Measurements from ENCODE around the gene DNAJC30.
"Not testable (repeated sequence)": the region's sequence is repeated elsewhere in the genome, so short reads cannot be mapped to it uniquely, and the experiment has no call there.

Gene DNAJC30

DNA sequence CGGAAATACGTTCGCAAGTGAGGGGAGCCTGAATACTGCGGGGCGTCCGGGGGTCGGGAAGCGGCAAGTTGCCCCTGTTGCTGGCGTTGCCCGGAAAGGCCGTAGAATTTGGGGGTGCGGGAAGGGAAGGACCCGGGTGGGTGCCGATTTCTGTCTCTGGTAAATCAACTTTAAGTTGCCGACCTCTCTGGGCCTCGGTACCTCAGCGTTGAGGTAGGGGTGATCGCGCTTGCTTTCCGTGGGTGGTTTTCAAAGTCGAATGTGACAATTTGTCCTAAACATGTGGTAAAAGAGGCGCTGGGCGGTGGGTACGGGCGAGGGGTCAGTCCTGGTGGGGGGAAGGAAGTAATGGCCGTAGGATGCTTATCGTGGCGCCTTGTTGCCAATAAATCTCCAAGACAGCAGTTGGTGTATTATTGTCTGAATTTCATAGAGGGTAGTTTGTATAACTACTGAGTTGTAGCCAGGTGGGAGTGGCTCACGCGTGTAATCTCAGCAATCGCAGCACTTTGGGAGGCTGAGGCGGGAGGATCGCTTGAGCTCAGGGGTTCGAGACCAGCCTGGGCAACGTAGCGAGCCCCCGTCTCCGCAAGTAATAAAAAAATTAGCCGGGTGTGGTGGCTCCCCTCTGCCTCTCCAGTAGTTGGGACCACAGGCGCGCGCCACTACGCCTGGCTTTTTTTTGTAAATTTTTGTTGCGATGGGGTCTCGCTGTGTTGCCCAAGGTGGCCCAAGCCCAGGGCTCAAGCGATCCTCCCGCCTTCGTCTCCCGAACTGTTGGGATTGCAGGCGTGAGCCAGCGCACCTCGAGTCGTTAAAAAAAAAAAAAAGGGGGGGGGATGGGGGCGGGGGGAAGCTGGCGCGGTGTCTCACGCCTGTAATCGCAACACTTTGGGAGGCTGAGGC, 788 bp upstream of the DNAJC30 start:
- DNase-seq (ENCODE audit: low read depth in 2 of 2): no peak

DNA sequence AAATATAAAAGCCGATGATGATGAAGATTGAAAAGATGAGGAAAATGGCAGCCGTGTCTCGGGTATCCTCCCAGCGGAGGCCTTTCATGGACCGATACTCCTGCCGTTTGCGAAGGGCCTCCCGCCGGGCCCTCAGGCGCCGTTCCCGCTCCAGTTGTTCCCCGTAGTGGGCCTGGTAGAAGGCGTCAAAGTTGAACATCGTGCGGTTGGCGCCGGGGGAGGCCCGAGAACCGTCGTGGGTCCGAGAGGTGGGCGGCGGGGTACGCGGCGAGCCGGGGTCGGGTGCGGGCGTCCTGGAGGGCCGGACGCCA, 553 bp downstream of the DNAJC30 start:
- DNase-seq (ENCODE audit: low read depth in 2 of 2): no peak

DNA sequence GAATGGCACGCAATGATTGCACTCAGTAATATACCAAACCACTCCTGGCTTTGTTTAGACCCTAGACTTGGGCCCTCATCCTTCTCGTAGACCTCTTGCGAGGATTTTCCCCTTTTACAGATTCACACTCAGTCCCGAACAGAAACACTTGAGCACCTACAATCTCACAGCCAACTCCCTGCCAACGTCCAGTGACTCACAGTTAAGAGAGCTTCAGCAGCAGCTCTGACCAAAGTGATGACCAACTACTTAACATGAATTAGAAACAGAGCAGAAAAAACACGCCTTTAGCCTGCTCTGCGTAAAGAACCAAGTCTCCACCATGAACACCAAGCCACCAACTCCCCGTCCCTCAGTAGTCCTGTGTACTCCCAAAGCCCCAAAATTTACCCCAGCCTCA, 2.2 kb downstream of the DNAJC30 start:
- no peak for DNase-seq (ENCODE audit: low read depth in 2 of 2)

DNA sequence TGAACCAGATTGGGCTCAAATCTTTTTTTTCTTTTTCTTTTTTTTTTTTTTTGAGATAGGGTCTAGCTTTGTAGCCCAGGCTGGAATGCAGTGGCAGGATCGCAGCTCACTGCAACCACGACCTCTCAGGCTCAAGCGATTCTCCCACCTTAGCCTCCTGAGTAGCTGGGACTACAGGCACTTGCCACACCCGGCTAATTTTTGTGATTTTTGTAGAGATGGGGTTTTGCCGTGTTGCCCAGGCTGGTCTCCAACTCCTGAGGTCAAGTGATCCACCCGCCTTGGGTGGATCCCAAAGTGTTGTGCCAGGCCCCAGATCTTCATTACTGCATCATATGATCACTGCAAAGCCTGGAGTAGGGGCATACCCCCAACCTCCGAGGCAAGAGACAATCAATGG, 2.8 kb downstream of the DNAJC30 start:
- DNase-seq (ENCODE audit: low read depth in 2 of 2): no peak

DNA sequence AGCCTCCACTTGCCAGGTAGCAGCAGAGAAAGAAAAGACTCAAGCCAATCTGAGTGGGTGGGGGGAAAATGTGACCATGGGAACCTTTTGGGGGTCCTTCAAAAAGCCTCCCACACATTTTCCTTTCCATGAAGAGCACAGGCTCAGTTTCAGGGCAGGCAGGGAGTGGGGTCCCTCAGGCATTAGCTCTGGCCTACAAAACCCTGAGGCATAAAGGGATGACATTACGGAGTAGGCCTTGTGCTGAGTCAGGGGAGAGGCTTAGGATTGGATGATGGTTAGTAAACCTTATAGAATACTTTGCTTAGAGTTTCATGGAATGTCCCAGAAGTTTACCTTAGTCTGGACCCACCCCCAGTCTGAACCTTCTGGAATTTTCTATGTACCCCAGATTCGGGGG, 3.5 kb downstream of the DNAJC30 start:
- DNase-seq (ENCODE audit: low read depth in 2 of 2): no peak

DNA sequence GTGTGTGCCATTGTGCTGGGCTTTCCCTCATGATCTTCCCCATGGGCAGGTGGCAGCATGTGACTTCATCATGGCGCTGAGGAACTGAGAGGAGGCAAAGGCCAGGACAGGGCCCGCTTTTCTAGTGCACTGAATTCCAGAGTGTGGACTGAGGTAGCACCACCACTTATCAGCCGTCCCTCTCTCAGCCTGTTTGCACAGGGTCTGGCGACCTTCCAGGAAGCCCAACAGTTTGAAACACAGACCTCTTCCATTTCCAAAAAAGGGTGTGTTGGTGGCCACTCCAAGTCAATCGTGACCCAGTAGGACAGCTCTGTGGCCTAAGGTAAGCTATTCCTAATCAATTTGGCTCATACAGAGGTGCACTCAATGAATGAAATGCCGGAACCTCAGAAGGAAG, 4.4 kb downstream of the DNAJC30 start:
- DNase-seq (ENCODE audit: low read depth in 2 of 2): no peak

DNA sequence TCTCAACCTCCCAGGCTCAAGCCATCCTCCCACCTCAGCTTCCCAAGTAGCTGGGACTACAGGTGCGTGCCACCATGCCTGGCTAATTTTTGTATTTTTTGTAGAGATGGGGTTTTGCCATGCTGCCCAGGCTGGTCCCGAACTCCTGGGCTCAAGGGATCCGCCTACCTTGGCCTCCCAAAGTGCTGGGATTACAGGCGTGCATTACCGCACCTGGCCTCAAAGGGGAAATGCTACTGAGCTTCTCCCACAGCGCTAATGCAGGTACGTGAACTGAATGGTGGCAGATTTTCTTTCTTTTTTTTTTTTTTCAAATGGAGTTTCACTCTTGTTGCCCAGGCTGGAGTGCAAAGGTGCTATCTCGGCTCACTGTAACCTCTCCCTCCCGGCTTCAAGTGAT, 7.2 kb downstream of the DNAJC30 start:
- DNase-seq (ENCODE audit: low read depth in 2 of 2): not testable (repeated sequence)

DNA sequence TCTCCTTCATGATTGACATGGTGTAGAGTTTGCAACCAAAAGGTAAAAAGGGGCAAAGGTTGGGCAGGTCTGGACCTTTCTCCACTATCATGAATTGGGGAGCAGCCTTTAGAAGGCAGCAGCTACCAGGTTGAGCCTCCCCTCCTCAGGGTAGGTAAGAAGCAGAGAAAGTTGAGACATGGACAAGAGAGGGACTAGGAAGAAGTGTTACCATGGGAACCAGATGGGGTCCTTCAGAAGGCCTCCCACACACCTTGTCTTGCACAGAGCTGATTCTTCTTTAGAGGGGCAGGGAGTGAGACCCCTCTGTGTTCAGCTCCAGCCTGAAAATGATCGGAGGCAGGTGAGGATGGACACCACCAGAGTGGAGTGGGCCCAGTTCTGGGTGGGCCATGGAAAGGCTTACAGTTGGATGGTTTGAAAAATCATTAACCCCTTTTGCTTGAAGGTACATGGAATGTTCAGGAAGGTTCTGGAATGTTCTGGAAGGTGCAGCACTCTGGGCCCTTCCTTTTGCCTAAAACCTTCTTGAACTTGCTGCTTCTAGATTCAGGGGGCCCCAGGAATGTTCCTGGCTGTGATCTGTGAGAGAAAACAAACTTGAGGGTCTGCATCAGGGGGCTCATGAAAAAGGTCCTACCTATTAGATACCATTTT, 8.7 kb downstream of the DNAJC30 start:
- no peak for DNase-seq (ENCODE audit: low read depth in 2 of 2)

DNA sequence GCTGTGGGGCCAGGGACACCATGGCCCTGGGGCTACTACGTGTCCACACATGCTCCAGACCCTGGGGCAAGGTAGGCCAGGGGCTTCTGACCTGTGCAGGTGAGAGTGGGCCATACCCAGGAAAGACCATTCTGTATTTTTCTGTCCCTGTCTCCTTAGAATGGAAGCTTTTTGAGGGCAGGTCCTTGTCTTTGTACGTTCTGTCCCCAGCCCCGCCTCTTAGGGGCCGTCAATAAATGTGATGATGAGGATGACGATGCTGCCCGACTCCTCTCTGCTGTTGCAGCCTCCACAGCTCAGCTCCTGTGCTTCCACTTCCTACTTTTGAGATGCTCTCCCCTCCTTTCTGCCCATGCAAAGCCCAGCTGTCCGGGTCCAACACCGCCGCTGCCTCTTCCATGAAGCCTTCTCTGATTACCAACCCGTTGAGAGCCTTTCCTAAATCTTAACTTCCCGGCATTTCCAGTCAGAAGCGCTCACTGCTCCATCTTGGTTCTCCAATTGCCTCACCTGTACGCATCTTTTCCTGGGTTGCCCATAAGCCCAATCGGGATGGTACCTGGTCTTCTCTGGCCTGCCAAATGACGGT, 11.3 kb downstream of the DNAJC30 start:
- no peak for DNase-seq (ENCODE audit: low read depth in 2 of 2)

DNA sequence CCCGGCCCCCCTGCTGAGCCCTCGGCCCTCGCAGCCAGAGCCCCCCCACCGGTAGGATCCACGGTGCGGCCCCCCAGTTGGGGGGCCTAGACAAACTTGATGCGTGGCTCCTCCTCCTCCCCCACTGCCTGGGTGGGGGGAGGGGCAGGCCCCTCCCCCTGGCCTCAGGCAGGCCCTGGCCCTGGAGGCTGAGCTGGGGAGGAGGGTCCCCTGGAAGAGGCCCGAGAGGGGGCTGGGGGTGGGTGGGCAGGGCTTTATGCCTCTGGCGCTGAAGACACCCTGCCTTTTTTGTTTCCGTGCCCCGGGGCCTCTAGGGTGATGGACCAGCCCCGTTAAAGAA, 12.0 kb downstream of the DNAJC30 start:
- DNase-seq (ENCODE audit: low read depth in 2 of 2): no peak

DNA sequence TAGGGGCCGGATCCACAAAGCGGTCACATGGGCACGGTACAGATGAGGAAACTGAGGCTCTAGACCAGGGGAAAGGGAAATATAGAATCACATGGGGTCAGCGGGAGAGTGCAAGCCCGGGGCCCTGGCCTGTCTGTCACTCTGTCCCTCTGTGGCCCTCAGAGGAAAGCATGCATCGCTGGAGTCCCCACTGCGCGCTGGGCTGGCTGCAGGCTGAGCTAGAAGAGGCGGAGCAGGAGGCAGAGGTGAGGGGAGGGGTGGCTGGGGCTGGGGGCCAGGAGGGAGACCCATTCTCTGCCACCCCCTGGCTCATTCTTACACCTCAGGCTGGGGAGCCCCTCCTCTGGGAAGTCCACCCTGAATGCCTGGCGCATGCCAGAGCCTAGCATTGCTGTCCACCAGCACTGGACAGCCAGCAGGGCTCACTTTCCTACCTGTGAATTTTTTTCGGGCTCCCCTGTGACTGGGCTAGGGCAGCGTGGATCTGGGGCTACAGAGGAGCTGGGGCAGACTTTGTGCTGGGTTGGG, 13.3 kb downstream of the DNAJC30 start:
- DNase-seq (ENCODE audit: low read depth in 2 of 2): no peak

DNA sequence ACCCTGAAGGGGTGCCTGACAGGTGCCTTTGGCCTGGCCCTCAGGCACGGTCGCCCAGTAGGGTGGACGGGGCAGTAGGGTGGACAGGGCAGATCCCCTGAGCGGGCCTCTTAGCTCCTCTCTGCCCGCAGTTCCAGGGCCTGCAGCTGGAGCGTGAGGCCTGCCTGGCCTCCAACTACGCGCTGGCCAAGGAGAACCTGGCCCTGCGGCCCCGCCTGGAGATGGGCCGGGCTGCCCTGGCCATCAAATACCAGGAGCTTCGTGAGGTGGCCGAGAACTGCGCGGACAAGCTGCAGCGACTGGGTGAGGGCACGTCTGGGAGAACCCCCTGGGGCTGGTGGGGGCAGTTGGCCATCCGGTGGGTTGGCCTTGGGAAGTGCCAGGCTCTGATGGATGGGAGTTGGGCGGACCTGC, 14.0 kb downstream of the DNAJC30 start:
- DNase-seq (ENCODE audit: low read depth in 2 of 2): no peak

DNA sequence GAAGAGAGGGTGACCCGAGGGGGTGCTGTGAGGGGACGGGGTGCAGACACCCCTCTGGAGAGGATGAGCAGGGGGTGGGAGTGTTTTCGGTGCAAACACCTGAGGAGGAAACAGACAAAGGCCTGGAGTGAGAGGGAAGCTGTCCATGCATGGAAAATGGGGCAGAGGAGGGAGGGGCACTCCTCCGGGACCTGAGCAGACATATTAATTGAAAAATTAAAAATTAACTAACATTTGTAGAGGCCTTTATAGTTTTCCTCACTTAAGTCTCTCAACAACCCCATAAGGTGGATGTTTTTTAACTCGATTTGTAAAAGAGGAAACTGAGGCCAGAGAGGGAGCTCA, 14.4 kb downstream of the DNAJC30 start:
- no peak for DNase-seq (ENCODE audit: low read depth in 2 of 2)

DNA sequence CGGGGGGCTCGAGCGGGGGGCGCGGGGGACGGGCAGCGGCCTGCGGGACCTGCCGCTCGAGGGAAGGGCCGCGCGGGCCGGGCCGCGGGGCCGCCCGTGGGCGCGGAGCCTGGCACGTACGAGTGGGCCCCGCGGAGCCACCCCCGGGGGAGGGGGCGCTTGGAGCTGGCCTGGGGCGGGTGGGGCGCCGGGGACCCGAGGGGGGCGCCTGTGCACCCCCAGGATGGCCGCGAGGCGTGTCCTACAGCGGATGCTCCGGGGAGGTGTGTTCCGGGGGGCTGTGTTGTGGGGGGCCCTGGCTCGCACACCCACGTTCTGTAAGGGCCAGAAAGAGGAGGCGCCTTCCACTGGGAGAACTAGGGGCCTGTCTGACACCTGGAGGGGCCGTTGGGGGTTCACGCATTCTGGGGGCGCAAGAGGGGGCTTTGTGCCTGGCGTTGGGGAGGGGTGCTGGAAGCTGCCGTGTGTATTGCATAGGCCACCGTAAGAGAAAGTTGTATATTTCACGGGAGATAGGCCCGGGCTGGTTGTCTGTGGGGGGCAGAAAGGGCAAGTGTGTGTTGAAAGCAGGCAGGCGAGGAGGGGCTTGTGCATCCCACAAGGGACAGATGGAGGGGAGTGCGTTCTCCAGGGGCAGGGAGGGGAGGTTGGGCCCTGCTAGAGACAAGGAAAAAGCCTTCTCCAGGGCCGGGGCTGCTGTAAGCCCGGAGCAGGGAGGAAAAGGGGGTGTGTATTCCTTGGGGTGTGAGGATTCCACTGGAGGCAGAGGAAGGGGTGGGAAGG, 15.0 kb downstream of the DNAJC30 start:
- no peak for DNase-seq (ENCODE audit: low read depth in 2 of 2)

DNA sequence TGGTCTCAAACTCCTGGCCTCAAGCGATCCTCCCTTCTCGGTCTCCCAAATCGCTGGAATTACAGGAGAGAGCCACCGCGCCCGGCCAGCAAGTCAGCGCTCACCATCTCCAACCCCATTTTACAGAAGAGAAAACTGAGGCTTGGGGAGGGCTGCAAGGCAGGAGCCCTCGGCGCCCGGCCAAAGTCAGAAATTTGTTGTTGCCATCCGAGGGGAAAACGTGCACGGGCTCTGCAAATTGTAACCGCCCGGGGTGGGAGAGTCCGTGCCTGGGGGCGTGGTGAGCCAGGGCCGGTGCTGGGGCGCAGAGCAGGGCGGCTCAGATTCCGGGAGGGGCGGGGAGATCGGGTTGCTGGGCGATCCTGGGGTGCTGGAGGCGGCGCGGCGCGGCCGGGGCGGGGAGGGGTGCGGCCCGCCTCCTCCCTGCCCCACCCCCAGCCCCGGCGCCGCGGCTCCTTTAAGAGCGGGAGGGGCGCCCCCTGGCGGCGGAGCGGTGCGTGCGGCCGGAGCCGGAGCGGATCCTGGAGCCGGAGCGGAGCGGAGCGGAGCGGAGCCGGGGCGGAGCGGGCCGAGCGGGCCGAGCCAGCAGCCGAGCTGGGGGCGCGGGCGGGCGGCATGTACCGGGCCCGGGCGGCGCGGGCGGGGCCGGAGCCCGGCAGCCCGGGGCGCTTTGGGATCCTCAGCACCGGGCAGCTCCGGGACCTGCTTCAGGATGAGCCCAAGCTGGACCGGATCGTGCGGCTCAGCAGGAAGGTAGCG, 15.7 kb downstream of the DNAJC30 start, which contains the start of gene VPS37D:
Gene VPS37D (plus strand): TSS at position 488 of the 759 bp plus-strand sequence. CDS start 128 bp downstream, at position 616.
- peak; percentile 87 to 91 for DNase-seq (ENCODE audit: low read depth in 2 of 2)

DNA sequence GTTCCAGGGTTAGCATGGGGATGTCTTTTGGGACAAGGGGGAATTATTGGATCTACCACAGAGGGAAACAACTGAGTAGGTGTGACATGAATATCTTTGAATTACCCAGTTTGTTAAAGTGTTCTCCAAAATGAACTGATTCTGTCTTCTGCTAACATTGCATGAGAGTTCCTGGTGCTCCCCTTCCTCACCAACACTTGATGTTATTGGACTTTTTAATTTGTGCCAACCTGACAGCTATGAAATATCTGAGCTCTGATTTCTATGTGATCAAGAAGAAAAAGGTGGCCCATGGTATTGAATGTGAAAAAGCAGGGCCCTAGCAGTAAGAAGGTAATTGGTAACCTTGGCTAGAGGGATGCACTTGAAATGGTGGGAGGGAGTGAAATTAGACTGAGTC, 20.2 kb downstream of the DNAJC30 start:
- no peak for DNase-seq (ENCODE audit: low read depth in 2 of 2)

DNA sequence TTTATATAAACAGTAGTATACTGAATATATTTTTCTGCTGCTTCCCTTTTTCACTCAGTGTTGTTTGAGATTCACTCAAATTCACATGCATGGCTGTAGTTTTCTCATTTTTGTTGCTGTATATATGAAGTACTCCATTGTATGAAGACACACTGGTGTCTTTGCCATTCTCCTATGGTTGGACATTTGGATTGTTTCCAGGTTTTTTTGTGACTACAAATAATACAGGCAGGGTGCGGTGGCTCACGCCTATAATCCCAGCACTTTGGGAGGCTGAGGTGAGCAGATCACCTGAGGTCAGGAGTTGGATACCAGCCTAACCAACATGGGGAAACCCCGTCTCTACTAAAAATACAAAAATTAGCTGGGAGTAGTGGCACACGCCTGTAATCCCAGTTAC, 22.7 kb downstream of the DNAJC30 start:
- not testable (repeated sequence) for DNase-seq (ENCODE audit: low read depth in 2 of 2)

DNA sequence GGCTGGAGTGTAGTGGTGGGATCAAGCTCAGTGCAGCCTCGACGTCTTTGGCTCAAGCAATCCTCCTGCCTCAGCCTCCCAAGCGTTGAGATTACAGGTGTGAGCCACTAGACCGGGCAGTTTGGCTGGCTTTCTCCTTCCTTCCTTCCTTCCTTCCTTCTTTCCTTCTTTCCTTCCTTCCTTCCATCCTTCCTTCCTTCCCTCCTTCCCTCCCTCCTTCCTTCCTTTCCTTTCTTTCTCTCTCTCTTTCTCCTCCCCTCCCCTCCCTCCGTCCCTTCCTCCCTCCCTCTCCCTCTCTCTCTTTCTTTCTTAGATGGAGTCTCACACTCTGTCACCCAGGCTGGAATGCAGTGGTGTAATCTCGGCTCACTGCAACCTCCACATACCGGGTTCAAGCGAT, 23.3 kb downstream of the DNAJC30 start:
- DNase-seq (ENCODE audit: low read depth in 2 of 2): no peak

DNA sequence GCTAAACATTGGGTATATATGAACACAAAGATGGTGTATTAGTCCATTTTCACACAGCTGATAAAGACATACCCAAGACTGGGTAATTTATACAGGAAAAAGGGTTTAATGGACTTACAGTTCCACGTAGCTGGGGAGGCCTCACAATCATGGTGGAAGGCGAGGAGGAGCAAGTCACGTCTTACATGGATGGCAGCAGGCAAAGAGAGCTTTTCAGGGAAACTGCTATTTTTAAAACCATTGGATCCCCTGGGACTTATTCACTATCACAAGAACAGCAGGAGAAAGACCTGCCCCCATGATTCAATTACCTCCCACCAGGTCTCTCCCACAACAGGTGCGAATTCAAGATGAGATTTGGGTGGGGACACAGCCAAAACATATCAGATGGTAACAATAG, 27.9 kb downstream of the DNAJC30 start:
- not testable (repeated sequence) for DNase-seq (ENCODE audit: low read depth in 2 of 2)

DNA sequence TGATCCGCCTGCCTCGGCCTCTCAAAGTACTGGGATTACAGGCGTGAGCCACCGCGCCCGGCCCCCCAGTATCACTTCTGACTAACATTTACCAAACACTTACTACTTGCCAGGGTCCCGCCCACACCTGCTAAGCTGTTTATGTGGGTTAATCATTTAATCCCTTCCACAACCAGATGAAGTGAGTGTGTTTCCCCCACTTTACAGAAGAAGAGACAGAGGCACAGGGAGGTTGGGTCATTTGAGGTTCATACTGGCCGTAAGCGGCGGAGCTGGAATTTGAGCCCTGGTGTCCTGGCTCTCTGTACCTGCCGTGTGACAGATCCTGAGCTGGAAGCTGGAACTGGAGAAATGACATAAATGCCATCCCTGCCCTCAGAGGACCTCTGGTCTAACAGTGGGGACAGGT, 30.7 kb downstream of the DNAJC30 start:
- no peak for DNase-seq (ENCODE audit: low read depth in 2 of 2)

DNA sequence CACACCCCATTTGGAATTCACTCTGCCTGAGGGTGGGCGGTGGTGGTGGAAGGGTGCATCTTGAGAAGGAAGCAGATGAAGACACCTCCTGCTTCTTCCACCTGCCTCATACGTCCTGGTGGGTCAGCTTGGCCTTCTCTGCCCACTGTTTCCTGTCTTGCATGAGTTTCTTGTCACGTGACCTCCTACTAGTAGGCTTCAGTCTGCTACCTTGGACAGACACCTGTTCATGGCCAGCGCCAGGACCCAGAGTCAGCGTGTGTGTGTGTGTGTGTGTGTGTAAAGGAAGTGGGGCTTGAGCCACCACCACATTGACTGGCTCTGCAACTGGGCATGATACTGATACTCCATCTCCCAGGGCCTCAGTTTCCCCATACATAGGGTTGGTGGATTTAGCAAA, 32.7 kb downstream of the DNAJC30 start:
- DNase-seq (ENCODE audit: low read depth in 2 of 2): no peak

All from stimulated activated CD8-positive, alpha-beta memory T cell treated with anti-CD3 and anti-CD28 coated beads, Interleukin-2, amount 100 ng/mL, for 1 hour (primary cell).